ENCODE results near the gene BCAS4.

GRCh38 chr20:50916934-50917333, 122.1 kb downstream of the BCAS4 start:
- TF ChIP-seq CTCF (conservative IDR thresholded peaks at IDR 0.05): no peak
- TF ChIP-seq ZFX (IDR thresholded peaks at IDR 0.05): no peak
